Retinal pigment epithelial cell (primary cell): Measurements from ENCODE around the gene TLK1.

Experiments
- DNase-seq: peaks from one replicate; pipeline ENCODE4 v3.0.0-alpha.2; 2010; ENCODE audit warnings: low read depth
- H3K4me3 ChIP-seq: 2 replicates; pipeline ENCODE4 v1.5.1; 2011; ENCODE audit warnings: mild to moderate bottlenecking, low read length, control low read depth, moderate library complexity
- CTCF ChIP-seq: conservative IDR thresholded peaks from 2 replicates; pipeline ENCODE4 v1.5.1; 2011; ENCODE audit warnings: low read depth, low read length, control low read depth, inconsistent platforms

TLK1 gene

DNA sequence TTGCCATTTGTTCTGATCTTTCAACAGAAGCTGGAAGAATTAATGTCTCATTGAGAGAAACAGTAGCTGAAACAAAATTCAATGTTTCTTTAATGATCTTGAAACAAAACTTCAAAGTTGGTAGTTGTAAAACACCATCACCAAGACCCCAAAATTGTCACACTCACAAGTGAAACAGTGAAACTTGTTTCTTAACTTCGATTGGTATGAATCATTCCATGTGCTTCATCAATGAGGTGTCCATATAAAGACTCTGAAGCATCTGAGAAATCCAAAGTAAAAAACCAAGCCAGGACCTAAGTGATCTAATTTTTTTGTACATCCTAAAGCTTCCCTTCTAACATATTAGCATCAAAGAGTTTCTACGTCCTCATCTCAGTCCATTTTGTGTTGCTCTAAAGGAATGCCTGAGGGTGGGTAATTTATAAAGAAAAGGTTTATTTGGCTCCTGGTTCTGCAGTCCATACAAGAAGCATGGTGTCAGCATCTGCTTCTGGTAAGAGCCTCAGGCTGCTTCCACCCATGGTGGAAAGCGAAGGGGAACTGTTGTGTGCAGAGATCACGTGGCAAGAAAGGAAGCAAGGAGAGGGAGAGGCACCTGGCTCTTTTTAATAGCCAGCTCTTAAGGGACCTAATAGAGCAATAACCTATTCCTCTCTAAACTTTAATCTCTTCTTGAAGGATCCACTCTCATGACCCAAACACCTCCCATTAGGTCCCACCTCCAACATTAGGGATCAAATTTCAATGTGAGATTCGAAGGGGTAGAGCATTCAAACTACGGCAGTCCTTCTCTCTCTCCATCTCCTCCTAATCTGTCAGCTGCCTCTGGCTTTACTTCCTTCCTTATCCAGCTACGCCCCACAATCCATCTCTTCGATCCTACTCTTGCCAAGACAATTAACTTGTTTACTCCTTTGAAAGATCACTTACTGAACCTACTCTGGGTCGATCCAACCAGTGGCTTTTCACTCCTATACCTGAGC, 20.7 kb upstream of the TLK1 start:
- DNase-seq = no peak
- TF ChIP-seq CTCF = no peak
- H3K4me3 ChIP-seq = no peak overlapping the region

DNA sequence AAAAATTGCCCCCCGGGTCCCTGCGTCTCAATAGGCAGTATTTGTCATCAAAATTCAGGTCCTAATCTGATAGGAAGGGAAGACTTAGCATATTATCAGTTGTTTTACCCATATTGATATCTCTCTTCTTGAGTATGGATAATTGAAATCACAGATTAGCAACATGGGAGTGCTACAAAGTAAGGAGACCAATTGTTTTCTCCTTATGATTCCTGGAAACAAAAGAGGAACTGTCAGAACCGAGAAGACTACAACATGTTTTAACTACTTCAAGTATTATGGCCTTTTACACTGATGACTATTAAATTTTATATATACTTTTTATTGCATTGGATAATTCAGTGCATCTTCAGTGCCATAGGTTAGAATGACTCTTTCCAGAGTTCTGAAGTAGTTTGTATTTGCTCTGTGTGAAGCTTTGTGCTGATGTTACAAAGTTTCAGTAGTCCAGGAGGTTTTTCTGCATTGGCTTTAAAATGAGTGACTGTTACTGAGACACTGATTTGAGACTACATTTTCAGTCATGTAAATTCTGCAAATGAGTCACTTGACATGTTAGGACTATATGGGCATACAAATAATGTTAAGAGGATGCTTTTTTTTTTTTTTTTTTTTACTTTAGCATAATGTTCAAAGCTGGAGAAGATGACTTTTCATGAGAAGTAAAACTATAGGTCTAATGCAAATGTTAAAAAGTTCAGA, 19.7 kb upstream of the TLK1 start:
- H3K4me3 ChIP-seq = no peak overlapping the region
- DNase-seq = no peak
- TF ChIP-seq CTCF = no peak

GRCh38 chr2:171178993-171179392, 18.3 kb upstream of the TLK1 start:
- no peak for DNase-seq
- no peak overlapping the region for H3K4me3 ChIP-seq
- TF ChIP-seq CTCF = no peak

- TF ChIP-seq CTCF = no peak
- no peak for DNase-seq
- H3K4me3 ChIP-seq = no peak overlapping the region
Measured at GRCh38 chr2:171176516-171176915, 15.8 kb upstream of the TLK1 start.

DNA sequence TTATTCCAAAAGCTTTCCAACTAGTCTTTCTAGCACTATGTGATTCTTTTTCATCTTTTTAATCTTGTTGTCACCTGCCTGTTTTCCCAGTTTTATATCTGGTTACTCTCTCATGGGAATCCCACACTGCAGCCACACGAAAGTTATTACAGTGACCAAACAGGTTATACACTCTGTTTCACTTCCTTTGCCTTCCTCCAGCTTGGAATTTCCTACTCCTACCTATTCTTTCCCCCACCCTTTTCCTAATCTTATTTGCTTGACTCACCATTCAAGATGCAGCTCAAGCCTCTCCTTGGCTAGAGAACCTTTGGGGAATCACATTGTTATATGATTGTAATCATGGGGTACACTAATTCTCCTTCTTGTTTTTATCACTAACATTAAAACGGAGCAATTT, 13.4 kb upstream of the TLK1 start:
- DNase-seq = no peak
- H3K4me3 ChIP-seq = no peak overlapping the region
- TF ChIP-seq CTCF = no peak

DNA sequence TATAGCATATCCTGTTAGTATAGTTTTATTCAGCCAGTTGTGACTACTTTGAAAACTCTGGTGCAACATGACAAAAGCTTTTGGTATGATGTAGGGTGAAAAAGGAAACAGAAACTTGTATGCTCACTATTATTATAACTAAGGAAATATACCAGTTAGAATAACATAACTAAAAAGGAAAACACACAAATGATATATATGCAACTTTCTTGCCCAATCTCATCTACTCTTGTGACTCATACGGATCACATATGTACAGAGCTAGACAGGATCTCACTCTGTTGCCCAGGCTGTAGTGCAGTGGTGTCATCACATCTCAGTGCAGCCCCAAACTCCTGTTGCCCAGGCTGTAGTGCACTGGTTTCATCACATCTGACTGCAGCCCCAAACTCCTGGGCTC, 12.4 kb upstream of the TLK1 start:
- no peak for DNase-seq
- TF ChIP-seq CTCF = no peak
- H3K4me3 ChIP-seq = no peak overlapping the region
